Measurements from ENCODE around the gene RIF1.

- TF ChIP-seq, protein P1, sequence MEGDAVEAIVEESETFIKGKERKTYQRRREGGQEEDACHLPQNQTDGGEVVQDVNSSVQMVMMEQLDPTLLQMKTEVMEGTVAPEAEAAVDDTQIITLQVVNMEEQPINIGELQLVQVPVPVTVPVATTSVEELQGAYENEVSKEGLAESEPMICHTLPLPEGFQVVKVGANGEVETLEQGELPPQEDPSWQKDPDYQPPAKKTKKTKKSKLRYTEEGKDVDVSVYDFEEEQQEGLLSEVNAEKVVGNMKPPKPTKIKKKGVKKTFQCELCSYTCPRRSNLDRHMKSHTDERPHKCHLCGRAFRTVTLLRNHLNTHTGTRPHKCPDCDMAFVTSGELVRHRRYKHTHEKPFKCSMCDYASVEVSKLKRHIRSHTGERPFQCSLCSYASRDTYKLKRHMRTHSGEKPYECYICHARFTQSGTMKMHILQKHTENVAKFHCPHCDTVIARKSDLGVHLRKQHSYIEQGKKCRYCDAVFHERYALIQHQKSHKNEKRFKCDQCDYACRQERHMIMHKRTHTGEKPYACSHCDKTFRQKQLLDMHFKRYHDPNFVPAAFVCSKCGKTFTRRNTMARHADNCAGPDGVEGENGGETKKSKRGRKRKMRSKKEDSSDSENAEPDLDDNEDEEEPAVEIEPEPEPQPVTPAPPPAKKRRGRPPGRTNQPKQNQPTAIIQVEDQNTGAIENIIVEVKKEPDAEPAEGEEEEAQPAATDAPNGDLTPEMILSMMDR (IDR thresholded peaks at IDR 0.05; ENCODE audit: low read depth, low read length, poor library complexity, severe bottlenecking): no peak
- no peak for TF ChIP-seq EZH2phosphoT487 (IDR thresholded peaks at IDR 0.05; ENCODE audit: borderline replicate concordance, low read length)
Observed at GRCh38 chr2:151410485-151410834, 758 bp downstream of the RIF1 start.
